Hepatocyte (in vitro differentiated cells): ENCODE results near the gene LRRC36. TPM values are rescaled to one million over a fixed set of nuclear protein-coding genes. Genes with fewer than 3 reads are reported as not detected.
A peak's percentile ranks its signal among the peaks of the same experiment; 100 is the strongest.

Experiments
- DNase-seq: peaks from one replicate; pipeline ENCODE4 v3.0.0-alpha.2; 2016; ENCODE audit warnings: low spot score
- H2AFZ ChIP-seq: fragments of 200-600 bp; sonication (generic); 2 replicates; pipeline ENCODE4 v1.6.0; 2016; ENCODE audit warnings: antibody characterized with exemption, mild to moderate bottlenecking
- H3K27ac ChIP-seq: fragments of 200-600 bp; sonication (generic); 2 replicates; pipeline ENCODE4 v1.5.1; 2016; ENCODE audit warnings: mild to moderate bottlenecking
- H3K27me3 ChIP-seq: fragments of 200-600 bp; sonication (generic); 2 replicates; pipeline ENCODE4 v1.6.1; 2016
- H3K36me3 ChIP-seq: fragments of 200-600 bp; sonication (generic); replicated peaks from 2 replicates; pipeline ENCODE4 v1.5.1; 2016; ENCODE audit warnings: low read depth; ENCODE audit not compliant: insufficient read depth
- H3K4me1 ChIP-seq: fragments of 200-600 bp; sonication (generic); 2 replicates; pipeline ENCODE4 v1.5.1; 2016; ENCODE audit warnings: mild to moderate bottlenecking, moderate library complexity; ENCODE audit not compliant: insufficient read depth
- H3K4me2 ChIP-seq: fragments of 200-600 bp; sonication (generic); 2 replicates; pipeline ENCODE4 v1.6.0; 2016
- H3K4me3 ChIP-seq: fragments of 200-600 bp; sonication (generic); 2 replicates; pipeline ENCODE4 v1.5.1; 2016; ENCODE audit warnings: mild to moderate bottlenecking
- H3K79me2 ChIP-seq: fragments of 200-600 bp; sonication (generic); 2 replicates; pipeline ENCODE4 v1.6.0; 2017; ENCODE audit warnings: mild to moderate bottlenecking
- H3K9me2 ChIP-seq: fragments of 200-600 bp; sonication (generic); replicated peaks from 2 replicates; pipeline ENCODE4 v1.6.0; 2017; ENCODE audit warnings: mild to moderate bottlenecking; ENCODE audit not compliant: insufficient read depth
- H3K9me3 ChIP-seq: fragments of 200-600 bp; sonication (generic); 2 replicates; pipeline ENCODE4 v1.5.1; 2016; ENCODE audit warnings: low read depth, mild to moderate bottlenecking
- H4K20me1 ChIP-seq: fragments of 200-600 bp; sonication (generic); 2 replicates; pipeline ENCODE4 v1.6.0; 2016; ENCODE audit warnings: mild to moderate bottlenecking; ENCODE audit not compliant: insufficient read depth, poor library complexity, severe bottlenecking
- CTCF ChIP-seq: fragments of 200-600 bp; sonication (generic); IDR thresholded peaks from 2 replicates; pipeline ENCODE4 v1.5.1; 2016; ENCODE audit warnings: antibody characterized with exemption, mild to moderate bottlenecking; ENCODE audit not compliant: poor library complexity
- EZH2 ChIP-seq: fragments of 200-600 bp; sonication (generic); IDR thresholded peaks from 2 replicates; pipeline ENCODE4 v1.6.1; 2016; ENCODE audit warnings: antibody characterized with exemption, mild to moderate bottlenecking, borderline replicate concordance
- EZH2phosphoT487 ChIP-seq: fragments of 200-600 bp; sonication (generic); IDR thresholded peaks from one replicate; pipeline ENCODE4 v1.6.1; 2018; ENCODE audit warnings: antibody characterized with exemption, mild to moderate bottlenecking, low read depth, moderate library complexity; ENCODE audit not compliant: unreplicated experiment, severe bottlenecking
- WGBS: methylation state at CpG from one replicate; pipeline ENCODE4 v1.1.6; 2016; ENCODE audit warnings: low lambda C conversion rate; ENCODE audit errors: missing lambda C conversion rate; 5-methylcytosine and 5-hydroxymethylcytosine counted together
- polyA plus RNA-seq: library from polyadenylated mRNA; unstranded; fragments of >200 nt; fragmentation: Nextera tagmentation; extraction: Ambion mirVana; gene quantifications from 2 replicates; pipeline ENCODE4 v1.2.1, GENCODE V29; 2016
- total RNA-seq: library from RNA; depleted of rRNA; stranded (reverse); fragments of >200 nt; gene quantifications from 2 replicates; pipeline ENCODE4 v1.2.3, GENCODE V29; 2014

The LRRC36 gene
- total and polyA plus RNA-seq, 2 experiments from 2014 or later: 0.23 to 0.69 TPM

- TF ChIP-seq EZH2: no peak
- no peak for TF ChIP-seq CTCF
- no peak for TF ChIP-seq EZH2phosphoT487
- no peaks in the 10 kb centered on the region for H3K36me3 ChIP-seq
- H3K27ac ChIP-seq: no peak overlapping the region
- no peaks in the 10 kb centered on the region for H3K79me2 ChIP-seq
- no peaks in the 10 kb centered on the region for H3K9me3 ChIP-seq
- DNase-seq: peak; percentile 49
- peaks cover 24% of the 10 kb centered on the region for H3K4me1 ChIP-seq
- H2AFZ ChIP-seq: peak overlapping the region; percentile 49
- no peak overlapping the region for H3K4me3 ChIP-seq
- peak overlapping the region; percentile 91 for H3K4me2 ChIP-seq
- WGBS: 20% methylated on average over 62 of the region's 88 CpGs
- no peaks in the 10 kb centered on the region for H3K9me2 ChIP-seq
- H4K20me1 ChIP-seq: no peaks in the 10 kb centered on the region
- H3K27me3 ChIP-seq: peaks cover 29% of the 10 kb centered on the region
Measured at GRCh38 chr16:67394155-67395104, 67.8 kb downstream of the LRRC36 start.

- Histone ChIP-seq H2AFZ (no peak overlapping the region), H3K4me1 (peaks cover 24% of the 10 kb centered on the region)
- TF ChIP-seq EZH2phosphoT487: no peak
- TF ChIP-seq CTCF: no peak
- no peak for TF ChIP-seq EZH2
Measured at GRCh38 chr16:67395105-67395457, 68.5 kb downstream of the LRRC36 start.

GRCh38 chr16:67395458-67396158 lies 69.0 kb downstream of the LRRC36 start:
- TF ChIP-seq EZH2: no peak
- no peak for TF ChIP-seq EZH2phosphoT487
- TF ChIP-seq CTCF: no peak
- Histone ChIP-seq H3K27me3 (peaks cover 29% of the 10 kb centered on the region), H2AFZ (no peak overlapping the region), H3K79me2 (no peaks in the 10 kb centered on the region), H3K36me3 (no peaks in the 10 kb centered on the region), H3K9me2 (no peaks in the 10 kb centered on the region), H3K27ac (no peak overlapping the region), H3K4me2 (peak overlapping the region; percentile 50), H3K4me3 (no peak overlapping the region), H4K20me1 (no peaks in the 10 kb centered on the region), H3K9me3 (no peaks in the 10 kb centered on the region), H3K4me1 (peaks cover 24% of the 10 kb centered on the region)
- no peak for DNase-seq
- WGBS: 86% methylated on average over 12 of the region's 13 CpGs

More at GRCh38 chr16:67395105-67395457, 68.5 kb downstream of the LRRC36 start:
- Histone ChIP-seq H3K4me3 (no peak overlapping the region), H4K20me1 (no peaks in the 10 kb centered on the region), H3K27me3 (peaks cover 29% of the 10 kb centered on the region), H3K9me3 (no peaks in the 10 kb centered on the region), H3K27ac (no peak overlapping the region), H3K4me2 (peak overlapping the region; percentile 91), H3K79me2 (no peaks in the 10 kb centered on the region), H3K9me2 (no peaks in the 10 kb centered on the region), H3K36me3 (no peaks in the 10 kb centered on the region)
- no peak for DNase-seq
- WGBS: 86% methylated on average over 10 of the region's 10 CpGs
